DOHH2 (cell line): ENCODE data around the gene ZNF839.

ENCODE experiments used
- H3F3A ChIP-seq: fragments of 200-600 bp; sonication (generic), shearing (Covaris generic); 2 replicates; pipeline ENCODE4 v1.6.0; 2016; ENCODE audit warnings: antibody characterized with exemption, mild to moderate bottlenecking; ENCODE audit not compliant: control insufficient read depth, insufficient read depth
- H3K27ac ChIP-seq: fragments of 200-600 bp; sonication (generic); 2 replicates; pipeline ENCODE4 v1.5.1; 2014; ENCODE audit warnings: low read depth, mild to moderate bottlenecking, low read length, moderate library complexity
- H3K27me3 ChIP-seq: fragments of 200-600 bp; sonication (generic); 2 replicates; pipeline ENCODE4 v1.6.1; 2014; ENCODE audit warnings: mild to moderate bottlenecking, low read length, mixed read lengths; ENCODE audit not compliant: control insufficient read depth
- H3K36me3 ChIP-seq: fragments of 200-600 bp; sonication (generic); 2 replicates; pipeline ENCODE4 v1.6.1; 2014; ENCODE audit warnings: mild to moderate bottlenecking, low read length, moderate library complexity, mixed read lengths; ENCODE audit not compliant: control insufficient read depth
- H3K4me1 ChIP-seq: fragments of 200-600 bp; sonication (generic); 2 replicates; pipeline ENCODE4 v1.6.1; 2014; ENCODE audit warnings: mild to moderate bottlenecking, low read length, mixed read lengths; ENCODE audit not compliant: control insufficient read depth
- H3K4me2 ChIP-seq: fragments of 200-600 bp; sonication (generic); 2 replicates; pipeline ENCODE4 v1.6.0; 2014; ENCODE audit warnings: mild to moderate bottlenecking, low read length, moderate library complexity
- H3K4me3 ChIP-seq: fragments of 200-600 bp; sonication (generic); 2 replicates; pipeline ENCODE4 v1.5.1; 2014; ENCODE audit warnings: mild to moderate bottlenecking, low read length, mixed read lengths
- H3K79me2 ChIP-seq: fragments of 200-600 bp; sonication (generic); 2 replicates; pipeline ENCODE4 v1.6.1; 2014; ENCODE audit warnings: mild to moderate bottlenecking, low read length, mixed read lengths; ENCODE audit not compliant: control insufficient read depth
- H3K9me2 ChIP-seq: fragments of 200-600 bp; sonication (generic); replicated peaks from 2 replicates; pipeline ENCODE4 v1.6.1; 2014; ENCODE audit warnings: mild to moderate bottlenecking, low read length, mixed read lengths; ENCODE audit not compliant: control insufficient read depth
- H3K9me3 ChIP-seq: fragments of 200-600 bp; sonication (generic); 2 replicates; pipeline ENCODE4 v1.6.1; 2014; ENCODE audit warnings: antibody characterized with exemption, low read length, mixed read lengths; ENCODE audit not compliant: control insufficient read depth, insufficient read depth
- H4K20me1 ChIP-seq: fragments of 200-600 bp; sonication (generic); 2 replicates; pipeline ENCODE4 v1.6.0; 2014; ENCODE audit warnings: low read depth, mild to moderate bottlenecking, antibody characterized with exemption, low read length, moderate library complexity; ENCODE audit not compliant: control insufficient read depth, insufficient read depth
- CTCF ChIP-seq: fragments of 200-600 bp; sonication (generic); IDR thresholded peaks from one replicate; pipeline ENCODE4 v1.5.1; 2014; ENCODE audit warnings: antibody characterized with exemption, mild to moderate bottlenecking, low read depth, low read length; ENCODE audit not compliant: poor library complexity, severe bottlenecking
- EZH2phosphoT487 ChIP-seq: fragments of 200-600 bp; sonication (generic); IDR thresholded peaks from 2 replicates; pipeline ENCODE4 v1.6.1; 2017; ENCODE audit warnings: borderline replicate concordance, mild to moderate bottlenecking, antibody characterized with exemption, low read length, moderate library complexity, mixed read lengths

Gene ZNF839

DNA sequence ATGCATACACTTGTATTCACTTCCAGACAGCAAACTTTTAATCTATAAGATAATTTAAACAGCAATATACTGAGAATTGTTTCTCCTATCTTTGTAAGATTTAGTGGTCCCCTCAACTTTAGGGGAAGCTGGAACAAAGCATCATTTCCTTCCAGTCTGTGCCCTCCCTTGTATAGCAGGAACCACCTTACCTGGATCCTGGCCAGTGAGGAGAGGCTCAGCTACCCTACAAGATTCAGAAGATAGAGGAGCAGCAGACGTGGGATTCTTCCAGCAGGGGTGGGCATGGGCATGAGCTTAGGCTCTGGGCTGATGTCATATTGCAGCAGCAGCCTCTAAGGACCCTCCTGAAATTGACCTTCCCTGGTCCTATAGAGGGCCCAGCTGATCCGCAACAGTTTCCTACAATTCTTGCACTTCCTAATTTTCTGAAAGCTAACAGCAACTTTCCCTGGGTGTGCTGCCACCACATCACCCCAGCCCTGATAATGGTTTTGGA, 35.9 kb upstream of the ZNF839 start:
- H3K4me1 ChIP-seq, result no peaks in the 10 kb centered on the region
- no peak overlapping the region for H3K4me3 ChIP-seq
- H3K9me2 ChIP-seq, result no peaks in the 10 kb centered on the region
- H3K27ac ChIP-seq, result no peak overlapping the region
- no peaks in the 10 kb centered on the region for H3K27me3 ChIP-seq
- TF ChIP-seq EZH2phosphoT487 (no peak), CTCF (no peak)
- no peaks in the 10 kb centered on the region for H4K20me1 ChIP-seq
- H3K36me3 ChIP-seq, result no peaks in the 10 kb centered on the region
- H3K4me2 ChIP-seq, result no peak overlapping the region
- no peaks in the 10 kb centered on the region for H3F3A ChIP-seq
- H3K79me2 ChIP-seq, result no peaks in the 10 kb centered on the region
- 0 out of 2 replicates have a peak, but pooled peaks cover 3% of the 10 kb centered on the region for H3K9me3 ChIP-seq

DNA sequence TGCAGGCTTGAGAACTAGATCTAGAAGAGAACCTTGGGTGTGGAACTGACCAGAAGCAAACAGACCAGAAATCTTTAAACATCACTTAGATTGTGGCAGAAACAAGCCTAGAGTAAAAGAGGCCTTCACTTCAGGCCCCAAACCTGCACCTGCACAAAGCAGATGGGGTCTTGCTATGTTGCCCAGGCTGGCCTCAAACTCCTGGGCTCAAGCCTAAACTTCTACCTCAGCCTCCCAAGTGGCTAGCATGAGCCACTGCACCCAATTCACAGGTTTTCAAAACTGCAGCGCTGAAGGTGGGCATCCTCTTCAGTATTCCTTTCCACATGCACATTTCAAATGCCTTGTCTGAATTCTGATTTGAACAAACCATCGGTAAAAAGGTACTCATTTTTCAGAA, 34.4 kb upstream of the ZNF839 start:
- Histone ChIP-seq H4K20me1 (no peaks in the 10 kb centered on the region), H3K4me2 (no peak overlapping the region), H3K4me1 (no peaks in the 10 kb centered on the region), H3K79me2 (no peaks in the 10 kb centered on the region), H3K4me3 (no peak overlapping the region), H3K9me2 (no peaks in the 10 kb centered on the region), H3K36me3 (no peaks in the 10 kb centered on the region), H3K9me3 (0 out of 2 replicates have a peak, but pooled peaks cover 3% of the 10 kb centered on the region), H3F3A (no peaks in the 10 kb centered on the region), H3K27me3 (no peaks in the 10 kb centered on the region), H3K27ac (no peak overlapping the region)
- TF ChIP-seq EZH2phosphoT487 (no peak), CTCF (no peak)

DNA sequence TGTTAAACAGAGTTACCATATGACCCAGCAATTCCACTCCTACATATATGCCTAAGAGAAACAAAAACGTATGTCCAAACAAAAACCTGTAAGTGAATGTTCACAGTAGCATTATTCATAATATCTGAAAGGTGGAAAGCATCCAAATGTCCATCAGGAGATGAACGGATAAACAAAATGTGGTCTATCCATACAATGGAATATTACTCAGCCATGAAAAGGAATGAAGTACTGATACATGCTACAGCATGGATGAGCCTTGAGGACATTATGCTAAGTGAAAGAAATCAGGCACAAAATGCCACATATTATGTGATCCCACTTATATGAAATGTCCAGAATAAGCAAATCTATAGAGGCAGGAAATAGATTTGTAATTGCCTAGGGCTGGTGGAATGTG, 31.4 kb upstream of the ZNF839 start:
- TF ChIP-seq CTCF (no peak), EZH2phosphoT487 (no peak)
- Histone ChIP-seq H4K20me1 (no peaks in the 10 kb centered on the region), H3K27ac (no peak overlapping the region), H3F3A (no peaks in the 10 kb centered on the region), H3K9me3 (0 out of 2 replicates have a peak, but pooled peaks cover 3% of the 10 kb centered on the region), H3K36me3 (no peaks in the 10 kb centered on the region), H3K4me2 (no peak overlapping the region), H3K4me3 (no peak overlapping the region), H3K9me2 (no peaks in the 10 kb centered on the region), H3K4me1 (no peaks in the 10 kb centered on the region), H3K79me2 (no peaks in the 10 kb centered on the region), H3K27me3 (peaks cover 6% of the 10 kb centered on the region)
